Effector memory CD8-positive, alpha-beta T cell (primary cell): ENCODE measurements around the gene CENPU.

ENCODE experiments used
- ATAC-seq: fragments of 150-1000 bp; cut with Tn5 transposase; replicated peaks from 2 replicates; pipeline ENCODE4 v1.10.0; 2021; ENCODE audit warnings: mild to moderate bottlenecking, moderate library complexity
- DNase-seq, 3 experiments: peaks; one replicate each; pipeline ENCODE4 v3.0.0; 2021
- H3K27ac Mint-ChIP-seq, 2 donors: one replicate each; pipeline ENCODE4 v1.8.0; 2022; ENCODE audit warnings: mild to moderate bottlenecking in 2 of 2, mixed read lengths in 2 of 2, moderate library complexity in 2 of 2
- H3K27me3 Mint-ChIP-seq, 2 donors: one replicate each; pipeline ENCODE4 v1.8.0; 2022; ENCODE audit warnings: mixed read lengths in 2 of 2
- H3K36me3 Mint-ChIP-seq: one replicate; pipeline ENCODE4 v1.8.0; 2022; ENCODE audit warnings: mild to moderate bottlenecking, moderate library complexity, mixed read lengths; ENCODE audit not compliant: insufficient read depth
- H3K4me1 Mint-ChIP-seq, 2 donors: one replicate each; pipeline ENCODE4 v1.8.0; 2022; ENCODE audit warnings: low read depth in 2 of 2, mixed read lengths in 2 of 2
- H3K4me3 Mint-ChIP-seq, 2 donors: one replicate each; pipeline ENCODE4 v1.8.0; 2022; ENCODE audit warnings: mild to moderate bottlenecking in 2 of 2, mixed read lengths in 2 of 2, moderate library complexity in 2 of 2
- H3K9me3 Mint-ChIP-seq, 2 donors: one replicate each; pipeline ENCODE4 v1.8.0; 2022; ENCODE audit warnings: mixed read lengths in 2 of 2

CENPU gene

GRCh38 chr4:184688005-184688404 lies 45.9 kb downstream of the CENPU start:
- H3K4me1 Mint-ChIP-seq = peaks cover 2 to 4% of the 10 kb centered on the region in 2 donors
- H3K27ac Mint-ChIP-seq = no peak overlapping the region
- H3K9me3 Mint-ChIP-seq = no peaks in the 10 kb centered on the region
- no peak overlapping the region for H3K4me3 Mint-ChIP-seq
- DNase-seq (no peak), ATAC-seq (no peak)
- peaks cover 11% of the 10 kb centered on the region for H3K36me3 Mint-ChIP-seq
- H3K27me3 Mint-ChIP-seq = no peaks in the 10 kb centered on the region

GRCh38 chr4:184684491-184685189 lies 49.3 kb downstream of the CENPU start:
- DNase-seq = no peak
- Mint-ChIP-seq H3K9me3 (no peaks in the 10 kb centered on the region), H3K4me3 (no peak overlapping the region), H3K4me1 (peaks cover 2 to 4% of the 10 kb centered on the region in 2 donors), H3K27ac (no peak overlapping the region), H3K27me3 (no peaks in the 10 kb centered on the region), H3K36me3 (peaks cover 4% of the 10 kb centered on the region)
- no peak for ATAC-seq

- peaks cover 4 to 7% of the 10 kb centered on the region in 2 donors for H3K4me1 Mint-ChIP-seq
- H3K9me3 Mint-ChIP-seq = no peaks in the 10 kb centered on the region
- no peak overlapping the region for H3K4me3 Mint-ChIP-seq
- H3K27me3 Mint-ChIP-seq = no peaks in the 10 kb centered on the region
- no peak overlapping the region for H3K27ac Mint-ChIP-seq
- ATAC-seq = no peak
- H3K36me3 Mint-ChIP-seq = no peaks in the 10 kb centered on the region
- no peak for DNase-seq
These were observed 52.0 kb downstream of the CENPU start for GRCh38 chr4:184681916-184682315.

- H3K27ac Mint-ChIP-seq = no peak overlapping the region
- no peaks in the 10 kb centered on the region for H3K27me3 Mint-ChIP-seq
- DNase-seq (no peak), ATAC-seq (no peak)
- H3K4me1 Mint-ChIP-seq = peaks cover 4 to 7% of the 10 kb centered on the region in 2 donors
- H3K9me3 Mint-ChIP-seq = no peaks in the 10 kb centered on the region
- H3K36me3 Mint-ChIP-seq = no peaks in the 10 kb centered on the region
- no peak overlapping the region for H3K4me3 Mint-ChIP-seq
These were observed 53.2 kb downstream of the CENPU start for GRCh38 chr4:184680698-184681097.

GRCh38 chr4:184675821-184676492 lies 57.9 kb downstream of the CENPU start:
- Mint-ChIP-seq H3K9me3 (no peaks in the 10 kb centered on the region), H3K27ac (peak overlapping the region in 1 of 2 donors; percentile 78), H3K36me3 (peaks cover 9% of the 10 kb centered on the region), H3K4me1 (peaks cover 2 to 3% of the 10 kb centered on the region in 2 donors), H3K27me3 (no peaks in the 10 kb centered on the region), H3K4me3 (no peak overlapping the region)
- no peak for ATAC-seq
- no peak for DNase-seq

GRCh38 chr4:184675018-184675417 lies 58.9 kb downstream of the CENPU start:
- H3K27ac Mint-ChIP-seq = no peak overlapping the region
- H3K27me3 Mint-ChIP-seq = no peaks in the 10 kb centered on the region
- no peak for ATAC-seq
- peaks cover 2 to 6% of the 10 kb centered on the region in 2 donors for H3K4me1 Mint-ChIP-seq
- peaks cover 14% of the 10 kb centered on the region for H3K36me3 Mint-ChIP-seq
- no peak overlapping the region for H3K4me3 Mint-ChIP-seq
- no peak for DNase-seq
- H3K9me3 Mint-ChIP-seq = no peaks in the 10 kb centered on the region

GRCh38 chr4:184674011-184674410 lies 59.9 kb downstream of the CENPU start:
- Mint-ChIP-seq H3K9me3 (no peaks in the 10 kb centered on the region), H3K27ac (peak overlapping the region in 1 of 2 donors; percentile 18)

GRCh38 chr4:184672741-184673140 lies 61.2 kb downstream of the CENPU start:
- no peak overlapping the region for H3K4me3 Mint-ChIP-seq
- H3K27ac Mint-ChIP-seq = peak overlapping the region; percentile 49 to 53
- H3K27me3 Mint-ChIP-seq = no peaks in the 10 kb centered on the region
- DNase-seq (no peak), ATAC-seq (no peak)
- H3K4me1 Mint-ChIP-seq = peaks cover 18 to 27% of the 10 kb centered on the region in 2 donors
- H3K36me3 Mint-ChIP-seq = peaks cover 14% of the 10 kb centered on the region
- H3K9me3 Mint-ChIP-seq = peaks cover 0 to 5% of the 10 kb centered on the region in 2 donors

More at GRCh38 chr4:184674011-184674410, 59.9 kb downstream of the CENPU start:
- no peaks in the 10 kb centered on the region for H3K27me3 Mint-ChIP-seq
- H3K4me3 Mint-ChIP-seq = no peak overlapping the region
- DNase-seq (no peak), ATAC-seq (no peak)
- H3K4me1 Mint-ChIP-seq = peaks cover 7 to 16% of the 10 kb centered on the region in 2 donors
- peaks cover 14% of the 10 kb centered on the region for H3K36me3 Mint-ChIP-seq

- no peak for DNase-seq
- Mint-ChIP-seq H3K27me3 (no peaks in the 10 kb centered on the region), H3K27ac (peak overlapping the region in 1 of 2 donors; percentile 95), H3K4me1 (peaks cover 18 to 27% of the 10 kb centered on the region in 2 donors), H3K36me3 (peaks cover 15% of the 10 kb centered on the region), H3K9me3 (peaks cover 0 to 5% of the 10 kb centered on the region in 2 donors), H3K4me3 (no peak overlapping the region)
- ATAC-seq = no peak
These were observed 62.8 kb downstream of the CENPU start for GRCh38 chr4:184671101-184671500.

GRCh38 chr4:184669251-184669650 lies 64.6 kb downstream of the CENPU start:
- Mint-ChIP-seq H3K36me3 (peaks cover 18% of the 10 kb centered on the region), H3K4me1 (peaks cover 18 to 31% of the 10 kb centered on the region in 2 donors)
- no peak for ATAC-seq

GRCh38 chr4:184668511-184669114 lies 65.3 kb downstream of the CENPU start:
- ATAC-seq = peak; percentile 89
- DNase-seq = peak in 1 of 3 experiments; percentile 15
- H3K4me1 Mint-ChIP-seq = peaks cover 18 to 31% of the 10 kb centered on the region in 2 donors
- H3K27me3 Mint-ChIP-seq = no peaks in the 10 kb centered on the region
- H3K9me3 Mint-ChIP-seq = peaks cover 0 to 5% of the 10 kb centered on the region in 2 donors
- peaks cover 15% of the 10 kb centered on the region for H3K36me3 Mint-ChIP-seq
- H3K4me3 Mint-ChIP-seq = peak overlapping the region; percentile 61 to 66
- H3K27ac Mint-ChIP-seq = peak overlapping the region; percentile 90 to 95

More at GRCh38 chr4:184669251-184669650, 64.6 kb downstream of the CENPU start:
- H3K4me3 Mint-ChIP-seq = peak overlapping the region; percentile 61 to 66
- no peaks in the 10 kb centered on the region for H3K27me3 Mint-ChIP-seq
- peak overlapping the region; percentile 84 to 95 for H3K27ac Mint-ChIP-seq
- peaks cover 0 to 5% of the 10 kb centered on the region in 2 donors for H3K9me3 Mint-ChIP-seq
- DNase-seq = no peak

- ATAC-seq (peak; percentile 64), DNase-seq (no peak)
- H3K9me3 Mint-ChIP-seq = peaks cover 0 to 5% of the 10 kb centered on the region in 2 donors
- H3K4me3 Mint-ChIP-seq = peak overlapping the region; percentile 61 to 66
- H3K27me3 Mint-ChIP-seq = no peaks in the 10 kb centered on the region
- H3K27ac Mint-ChIP-seq = peak overlapping the region; percentile 90 to 95
- peaks cover 15% of the 10 kb centered on the region for H3K36me3 Mint-ChIP-seq
- peaks cover 18 to 31% of the 10 kb centered on the region in 2 donors for H3K4me1 Mint-ChIP-seq
These were observed 65.8 kb downstream of the CENPU start for GRCh38 chr4:184668096-184668495.

- H3K36me3 Mint-ChIP-seq = peaks cover 12% of the 10 kb centered on the region
- H3K4me3 Mint-ChIP-seq = no peak overlapping the region
- H3K27ac Mint-ChIP-seq = peak overlapping the region in 1 of 2 donors; percentile 95
- peaks cover 0 to 5% of the 10 kb centered on the region in 2 donors for H3K9me3 Mint-ChIP-seq
- no peaks in the 10 kb centered on the region for H3K27me3 Mint-ChIP-seq
- peaks cover 18 to 31% of the 10 kb centered on the region in 2 donors for H3K4me1 Mint-ChIP-seq
- no peak for DNase-seq
- ATAC-seq = no peak
These were observed 67.2 kb downstream of the CENPU start for GRCh38 chr4:184666670-184667069.
